ENCODE measurements around the gene MAPK4. TPM values are rescaled to one million over a fixed set of nuclear protein-coding genes. Genes with fewer than 3 reads are reported as not detected.
A peak's percentile ranks its signal among the peaks of the same experiment; 100 is the strongest.
"Not testable (repeated sequence)": the region's sequence is repeated elsewhere in the genome, so short reads cannot be mapped to it uniquely, and the experiment has no call there.

Gene MAPK4
- total RNA-seq, 1 experiment from 2014 or later: 4.2 TPM

GRCh38 chr18:50776383-50776782 lies 216.5 kb downstream of the MAPK4 start:
- Mint-ChIP-seq H3K27ac (no peak overlapping the region), H3K27me3 (ENCODE audit: low read depth) (no peaks in the 10 kb centered on the region), H3K9me3 (peaks cover 8% of the 10 kb centered on the region), H3K36me3 (no peaks in the 10 kb centered on the region), H3K4me1 (peaks cover 26% of the 10 kb centered on the region), H3K4me3 (no peak overlapping the region)
- TF ChIP-seq JUN (CRISPR knock-in tag; IDR thresholded peaks at IDR 0.05): no peak
- no peak for TF ChIP-seq TP53 (CRISPR knock-in tag; IDR thresholded peaks at IDR 0.05)
- no peak for TF ChIP-seq ATF3 (CRISPR knock-in tag; conservative IDR thresholded peaks at IDR 0.05)
- TF ChIP-seq NFYB (CRISPR knock-in tag; conservative IDR thresholded peaks at IDR 0.05; ENCODE audit: low read depth): no peak
- no peak for TF ChIP-seq ESRRA (CRISPR knock-in tag; IDR thresholded peaks at IDR 0.05; ENCODE audit: borderline replicate concordance)
- TF ChIP-seq ZNF138 (CRISPR knock-in tag; conservative IDR thresholded peaks at IDR 0.05): no peak
- TF ChIP-seq ZNF317 (CRISPR knock-in tag; IDR thresholded peaks at IDR 0.05; ENCODE audit: borderline replicate concordance, low read depth): no peak
- no peak for TF ChIP-seq ZNF423 (CRISPR knock-in tag; IDR thresholded peaks at IDR 0.05)
- TF ChIP-seq GABPB1 (CRISPR knock-in tag; IDR thresholded peaks at IDR 0.05): no peak
- no peak for TF ChIP-seq PRDM15 (CRISPR knock-in tag; IDR thresholded peaks at IDR 0.05)
- no peak for TF ChIP-seq HMGXB4 (CRISPR knock-in tag; IDR thresholded peaks at IDR 0.05)
- no peak for TF ChIP-seq ZNF671 (CRISPR knock-in tag; IDR thresholded peaks at IDR 0.05)
- no peak for TF ChIP-seq IRF2 (CRISPR knock-in tag; IDR thresholded peaks at IDR 0.05; ENCODE audit: borderline replicate concordance, low read depth)
- TF ChIP-seq CBFB (CRISPR knock-in tag; IDR thresholded peaks at IDR 0.05; ENCODE audit: low read depth): no peak
- no peak for TF ChIP-seq ZNF219 (CRISPR knock-in tag; IDR thresholded peaks at IDR 0.05; ENCODE audit: borderline replicate concordance)
- ATAC-seq (peak; percentile 43), DNase-seq (ENCODE audit: low spot score) (no peak)
- ChIA-PET CTCF (interaction anchor here (1.1 to 1.2 kb wide), 2 partner anchors 9 to 43 kb away, joined by 4 to 5 read pairs; no protein-coding TSS in a partner anchor), POLR2A (no interaction called here)

- peaks cover 14% of the 10 kb centered on the region for H3K9me3 Mint-ChIP-seq
- H3K27ac Mint-ChIP-seq; POLR2A ChIA-PET; CTCF ChIA-PET; ATAC-seq; DNase-seq (ENCODE audit: low spot score); H3K36me3 Mint-ChIP-seq; H3K27me3 Mint-ChIP-seq (ENCODE audit: low read depth); H3K4me3 Mint-ChIP-seq: not testable (repeated sequence)
- peaks cover 26% of the 10 kb centered on the region for H3K4me1 Mint-ChIP-seq
Measured at GRCh38 chr18:50779021-50779420, 219.1 kb downstream of the MAPK4 start.

Other genes with a start within 250 kb of the MAPK4 start
- gene SKA1, start 185.0 kb upstream of the MAPK4 start, total RNA-seq (2021): 15.7 to 18.6 TPM (median 18.1 TPM) in 3 replicates